SW 1271 (cell line): ENCODE measurements around the gene VEGFB.

Experiments used
- DNase-seq, 2 experiments: peaks; one replicate each; lab custom pipeline; 2025; lab: John Stamatoyannopoulos, UW

The VEGFB gene

DNA sequence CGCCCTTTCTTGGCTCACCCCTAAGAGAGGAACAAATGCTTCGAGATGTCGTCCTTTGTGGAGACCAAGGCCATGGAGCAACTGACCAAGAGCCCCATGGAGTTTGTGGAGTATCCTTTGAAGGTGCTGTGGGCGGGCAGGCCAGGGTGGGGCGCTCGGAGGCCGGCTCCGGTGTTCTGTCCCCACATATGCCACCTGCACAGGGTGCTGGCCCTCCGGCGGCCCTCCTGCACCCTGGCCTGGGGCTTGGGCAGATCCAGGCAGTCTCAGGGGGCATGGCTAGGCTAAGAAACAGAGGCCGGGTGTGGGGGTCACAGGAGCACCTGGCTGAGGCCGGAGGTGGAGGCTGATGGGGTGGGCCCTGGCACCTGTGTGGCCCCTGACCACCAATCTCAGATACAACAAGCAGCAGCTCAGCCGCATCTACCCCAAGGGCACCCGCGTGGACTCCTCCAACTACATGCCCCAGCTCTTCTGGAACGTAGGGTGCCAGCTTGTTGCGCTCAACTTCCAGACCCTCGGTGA lies 27.2 kb downstream of the VEGFB start:
- DNase-seq = no peak

DNA sequence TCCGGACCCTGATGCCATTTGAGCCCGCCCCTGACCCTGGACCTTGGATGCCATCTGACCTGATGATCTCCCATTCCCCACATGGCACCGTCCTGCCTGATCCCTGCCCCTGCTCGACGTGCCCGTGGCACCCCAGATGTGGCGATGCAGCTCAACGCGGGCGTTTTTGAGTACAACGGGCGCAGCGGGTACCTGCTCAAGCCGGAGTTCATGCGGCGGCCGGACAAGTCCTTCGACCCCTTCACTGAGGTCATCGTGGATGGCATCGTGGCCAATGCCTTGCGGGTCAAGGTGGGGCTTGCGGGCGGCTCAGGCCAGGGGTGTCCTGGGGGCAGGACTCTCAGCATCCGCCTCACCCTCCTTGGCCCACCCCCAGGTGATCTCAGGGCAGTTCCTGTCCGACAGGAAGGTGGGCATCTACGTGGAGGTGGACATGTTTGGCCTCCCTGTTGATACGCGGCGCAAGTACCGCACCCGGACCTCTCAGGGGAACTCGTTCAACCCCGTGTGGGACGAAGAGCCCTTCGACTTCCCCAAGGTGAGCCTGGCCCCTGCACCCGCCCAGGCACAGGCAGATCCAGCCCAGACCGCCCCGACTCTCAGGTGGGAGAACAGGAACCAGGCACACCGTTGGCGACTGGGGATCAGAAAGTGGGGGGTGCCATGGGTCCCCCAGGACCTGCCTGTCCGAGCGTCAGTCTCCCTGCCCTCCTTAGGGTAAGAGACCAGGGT lies 28.1 kb downstream of the VEGFB start:
- no peak for DNase-seq

DNA sequence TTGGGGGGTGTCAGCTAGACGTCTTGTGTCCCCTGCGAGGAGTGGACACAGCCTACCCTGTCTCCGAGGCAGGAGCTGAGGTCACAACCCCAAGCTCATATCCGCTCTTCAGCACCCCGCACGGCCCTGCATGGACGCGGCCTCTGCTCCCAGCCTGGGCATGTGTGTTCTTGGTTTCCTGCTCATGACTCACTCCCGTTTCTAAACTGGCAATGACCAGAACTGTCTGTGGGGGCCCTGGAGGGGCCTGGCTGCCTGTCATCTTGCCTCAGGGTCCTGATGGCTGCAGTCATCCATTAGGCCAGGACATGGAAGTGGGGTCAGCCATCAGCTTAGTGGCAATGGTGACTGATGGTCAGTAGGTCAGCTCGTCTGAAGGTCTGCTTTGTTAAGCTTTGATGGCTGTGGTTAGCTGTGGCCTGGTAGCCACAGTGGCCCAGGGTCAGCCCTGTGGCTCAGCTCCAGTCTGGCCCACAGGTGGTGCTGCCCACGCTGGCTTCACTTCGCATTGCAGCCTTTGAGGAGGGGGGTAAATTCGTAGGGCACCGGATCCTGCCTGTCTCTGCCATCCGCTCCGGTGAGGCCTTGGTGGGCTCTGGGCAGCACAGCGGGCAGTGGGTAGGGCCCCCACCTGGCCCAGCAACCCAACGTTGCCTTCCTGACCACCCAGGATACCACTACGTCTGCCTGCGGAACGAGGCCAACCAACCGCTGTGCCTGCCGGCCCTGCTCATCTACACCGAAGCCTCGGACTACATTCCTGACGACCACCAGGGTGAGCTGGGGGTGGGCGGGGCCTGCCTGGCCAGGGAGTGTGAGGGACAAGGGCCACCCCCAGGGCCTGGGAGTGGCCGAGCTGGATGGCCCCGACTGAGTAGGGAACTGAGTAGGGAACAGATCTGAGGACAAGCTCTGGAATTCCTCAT lies 28.9 kb downstream of the VEGFB start:
- DNase-seq = no peak

GRCh38 chr11:64263947-64264317 lies 29.5 kb downstream of the VEGFB start:
- no peak for DNase-seq

DNA sequence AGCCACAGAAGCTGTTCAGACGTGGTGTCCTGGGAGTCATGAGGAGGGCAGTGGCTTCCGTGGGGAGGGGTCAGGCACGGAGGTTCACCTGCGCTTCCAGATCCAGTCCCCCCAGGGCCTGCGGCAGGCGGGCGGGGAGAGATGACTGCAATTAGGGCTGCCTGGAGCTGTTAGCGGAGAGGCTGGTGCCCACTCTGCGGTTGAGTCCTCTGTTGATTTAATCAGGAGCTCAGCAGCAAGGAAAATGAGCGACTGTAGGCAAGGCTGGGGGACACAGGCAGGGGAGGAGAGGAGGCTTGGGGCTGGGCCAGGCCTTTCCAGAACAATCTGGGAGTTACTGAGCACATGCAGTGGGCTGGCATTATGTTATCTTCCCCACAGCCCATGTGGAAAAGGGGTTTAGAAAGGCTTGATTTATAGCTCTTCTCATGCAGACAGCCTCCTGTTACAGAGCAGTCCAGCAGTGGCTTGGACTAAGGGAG lies 30.0 kb downstream of the VEGFB start:
- DNase-seq = no peak

GRCh38 chr11:64265176-64266160 lies 31.1 kb downstream of the VEGFB start:
- no peak for DNase-seq

DNA sequence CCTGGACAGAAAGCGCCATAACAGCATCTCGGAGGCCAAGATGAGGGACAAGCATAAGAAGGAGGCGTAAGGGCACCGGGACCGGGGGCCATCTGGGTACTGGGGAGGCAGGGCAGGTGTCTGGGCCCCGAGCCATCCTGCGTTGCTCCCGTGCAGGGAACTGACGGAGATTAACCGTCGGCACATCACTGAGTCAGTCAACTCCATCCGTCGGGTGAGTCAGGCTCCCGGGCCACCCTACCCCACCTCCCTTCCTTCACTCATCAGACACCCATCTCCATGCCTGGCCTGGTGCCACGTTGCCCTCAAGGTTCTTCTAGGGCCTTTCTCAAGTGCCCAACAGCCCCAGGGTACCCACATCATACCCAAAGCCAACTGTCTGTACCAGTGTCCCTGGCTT lies 32.0 kb downstream of the VEGFB start:
- no peak for DNase-seq

DNA sequence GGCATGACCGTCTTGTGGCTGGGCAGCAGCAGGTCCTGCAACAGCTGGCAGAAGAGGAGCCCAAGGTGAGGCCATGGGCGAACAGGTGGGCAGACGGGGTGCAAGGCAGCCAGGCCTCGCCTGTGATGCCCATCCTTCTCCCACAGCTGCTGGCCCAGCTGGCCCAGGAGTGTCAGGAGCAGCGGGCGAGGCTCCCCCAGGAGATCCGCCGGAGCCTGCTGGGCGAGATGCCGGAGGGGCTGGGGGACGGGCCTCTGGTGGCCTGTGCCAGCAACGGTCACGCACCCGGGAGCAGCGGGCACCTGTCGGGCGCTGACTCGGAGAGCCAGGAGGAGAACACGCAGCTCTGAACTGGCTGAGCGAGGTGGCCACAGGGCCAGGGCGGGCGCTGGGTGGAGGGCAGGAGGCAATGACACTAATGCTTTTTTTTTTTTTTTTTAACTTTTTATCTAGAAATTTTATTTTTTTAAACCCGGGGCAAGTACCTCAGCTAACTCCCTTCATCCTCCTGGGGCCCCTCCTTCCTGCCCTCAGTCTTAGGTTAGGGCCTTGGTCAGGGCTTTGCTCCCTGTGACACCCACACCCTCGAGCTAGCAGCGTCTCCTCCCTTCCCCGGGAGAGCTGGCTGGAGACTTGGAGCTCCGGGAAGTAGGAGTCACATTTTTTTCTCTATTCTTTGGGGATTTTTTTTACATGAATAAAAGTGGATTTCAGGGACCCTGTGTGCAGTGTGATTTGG lies 33.0 kb downstream of the VEGFB start:
- DNase-seq = no peak

DNA sequence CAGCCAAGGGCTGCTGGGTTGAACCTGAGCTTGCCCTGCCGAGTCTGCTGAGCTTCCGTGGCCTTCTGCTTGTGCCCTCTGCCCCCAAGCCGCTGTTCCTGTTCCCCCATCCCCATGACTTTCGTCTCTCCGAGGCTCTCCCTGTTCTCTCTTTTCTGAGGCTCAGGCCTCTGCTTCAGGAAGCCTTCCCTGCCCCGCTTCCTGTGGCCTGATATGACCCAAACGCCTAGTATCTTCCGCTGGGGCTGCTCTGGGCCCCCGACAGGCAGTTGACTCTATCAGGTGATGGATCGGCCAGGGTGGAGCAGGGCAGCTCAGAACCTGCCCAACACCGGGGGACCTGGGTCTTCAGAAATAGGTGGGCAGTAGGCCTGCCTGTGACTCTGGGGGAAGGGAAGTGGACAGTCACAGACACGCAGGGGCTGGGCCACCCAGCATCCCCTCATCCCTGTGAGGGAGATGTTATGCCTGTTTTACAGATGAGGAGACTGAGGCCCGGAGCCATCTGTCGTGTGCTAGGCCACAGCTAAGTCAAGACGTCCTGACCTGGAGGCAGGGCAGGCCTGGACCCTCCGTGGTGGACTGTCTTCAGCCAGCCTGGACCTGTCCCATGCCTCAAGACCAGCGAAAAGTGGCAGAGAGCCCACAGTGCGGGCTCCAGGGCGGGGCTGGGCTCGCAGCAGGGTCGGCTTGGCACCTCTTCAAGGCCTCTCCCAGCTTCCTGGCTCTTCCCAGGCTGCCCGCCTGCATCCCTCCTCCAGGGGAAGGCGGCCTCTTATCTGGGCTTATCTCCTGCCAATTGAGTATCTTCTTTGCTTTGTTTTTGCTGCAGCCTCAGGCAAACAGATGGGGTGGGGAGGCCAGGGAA lies 33.9 kb downstream of the VEGFB start:
- DNase-seq = peak in 1 of 2 experiments; percentile 62

DNA sequence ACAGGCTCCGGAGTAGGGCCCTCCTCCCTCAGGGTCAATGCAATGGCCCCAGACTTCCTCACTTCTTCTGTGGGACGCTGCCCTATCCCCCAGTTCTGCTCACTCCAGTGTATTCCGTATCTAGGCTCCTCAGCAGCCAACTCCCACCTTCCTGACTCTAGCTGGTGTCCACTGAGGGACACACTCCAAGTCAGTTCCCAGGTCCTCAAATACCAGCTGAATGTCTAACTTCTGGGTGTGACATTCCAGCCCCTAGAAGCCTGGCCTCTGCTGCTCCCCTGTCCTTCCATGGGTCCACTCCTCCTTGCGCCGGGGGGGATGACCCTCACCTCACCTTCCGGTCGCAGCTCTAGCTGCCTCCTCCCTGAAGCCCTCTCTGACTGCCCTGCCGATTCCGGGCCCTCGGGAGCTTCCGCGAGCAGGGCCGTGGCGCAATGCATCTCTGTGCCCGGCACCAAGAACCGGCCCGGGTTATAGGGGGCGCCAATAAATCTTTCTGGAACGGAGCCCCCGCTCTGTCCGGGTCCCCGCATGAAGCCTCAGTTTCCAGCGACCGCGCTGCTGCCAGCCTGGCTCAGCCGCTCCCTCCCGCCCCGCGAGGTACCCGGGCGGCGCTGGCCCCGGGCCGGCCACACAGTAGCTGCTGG lies 34.6 kb downstream of the VEGFB start:
- peak; percentile 59 to 62 for DNase-seq

DNA sequence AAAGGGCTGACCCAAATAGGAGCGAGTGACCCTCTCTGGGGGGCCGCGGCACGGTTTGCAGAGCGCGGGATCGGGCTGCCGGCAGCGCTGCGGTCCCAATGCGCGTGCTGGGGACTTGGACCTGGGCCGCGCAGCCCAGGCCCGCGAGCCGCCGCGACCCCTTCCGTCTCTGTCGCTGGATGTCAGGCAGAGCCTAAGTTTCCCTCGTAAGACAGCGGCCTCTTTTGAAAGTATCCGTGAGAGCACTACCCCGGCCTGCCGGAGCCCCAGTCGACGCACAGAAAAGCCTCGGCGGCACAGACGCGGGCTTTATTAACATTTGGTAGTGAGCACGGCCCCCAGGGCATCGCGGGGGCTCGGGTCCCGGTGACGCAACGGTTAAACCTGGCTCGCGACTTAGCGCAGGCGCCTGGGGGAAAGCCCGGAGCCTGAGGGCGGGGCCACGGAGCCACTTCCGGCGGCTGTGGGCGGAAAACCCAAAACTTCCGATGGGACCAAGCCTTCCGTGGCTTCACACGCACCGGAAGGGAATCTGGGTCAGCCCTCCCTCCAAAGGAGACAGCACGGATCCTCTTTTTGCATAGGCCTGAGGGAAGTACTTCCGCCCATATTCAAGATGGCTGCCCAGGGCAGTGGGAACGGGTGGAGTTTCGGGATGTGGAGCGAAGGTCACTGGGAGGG lies 35.3 kb downstream of the VEGFB start:
- DNase-seq = peak; percentile 98 to 99

DNA sequence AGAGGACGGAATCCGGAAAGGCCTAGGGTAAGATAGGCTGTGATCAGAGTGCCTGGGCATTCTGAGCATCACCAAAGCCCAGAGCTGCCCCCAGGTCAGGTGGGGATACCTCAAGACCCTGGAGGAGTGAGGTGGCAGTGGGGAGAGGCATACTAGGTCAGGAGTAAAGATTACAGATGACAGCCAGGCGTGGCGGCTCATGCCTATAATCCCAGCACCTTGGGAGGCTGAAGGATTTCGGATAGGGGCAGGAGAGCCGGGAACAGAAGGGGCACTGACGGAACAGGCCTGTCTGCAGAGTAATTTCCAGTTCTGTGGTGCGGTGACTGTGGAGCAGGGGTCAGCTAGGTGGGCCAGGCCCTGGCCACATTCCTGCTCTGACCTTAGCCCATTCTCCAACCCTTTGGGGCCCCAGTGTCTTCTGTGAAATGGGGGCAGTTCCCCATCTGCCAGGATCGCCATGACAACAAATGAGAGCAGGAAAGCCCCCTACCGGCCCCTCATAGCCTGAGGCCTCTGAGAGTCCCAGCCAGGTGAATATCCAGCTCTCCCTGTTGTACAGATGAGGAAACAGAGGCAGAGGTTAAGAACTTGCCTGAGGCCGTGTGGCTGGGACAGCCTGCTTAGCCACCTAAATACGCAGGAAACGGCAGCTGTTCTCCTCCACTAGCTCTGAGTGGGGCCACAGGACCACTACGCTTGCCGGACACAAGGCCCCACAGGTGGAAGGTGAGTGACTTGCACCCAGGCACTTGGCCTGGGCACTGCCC lies 40.8 kb downstream of the VEGFB start:
- no peak for DNase-seq

- no peak for DNase-seq
Measured at GRCh38 chr11:64275841-64276240, 41.5 kb downstream of the VEGFB start.

DNA sequence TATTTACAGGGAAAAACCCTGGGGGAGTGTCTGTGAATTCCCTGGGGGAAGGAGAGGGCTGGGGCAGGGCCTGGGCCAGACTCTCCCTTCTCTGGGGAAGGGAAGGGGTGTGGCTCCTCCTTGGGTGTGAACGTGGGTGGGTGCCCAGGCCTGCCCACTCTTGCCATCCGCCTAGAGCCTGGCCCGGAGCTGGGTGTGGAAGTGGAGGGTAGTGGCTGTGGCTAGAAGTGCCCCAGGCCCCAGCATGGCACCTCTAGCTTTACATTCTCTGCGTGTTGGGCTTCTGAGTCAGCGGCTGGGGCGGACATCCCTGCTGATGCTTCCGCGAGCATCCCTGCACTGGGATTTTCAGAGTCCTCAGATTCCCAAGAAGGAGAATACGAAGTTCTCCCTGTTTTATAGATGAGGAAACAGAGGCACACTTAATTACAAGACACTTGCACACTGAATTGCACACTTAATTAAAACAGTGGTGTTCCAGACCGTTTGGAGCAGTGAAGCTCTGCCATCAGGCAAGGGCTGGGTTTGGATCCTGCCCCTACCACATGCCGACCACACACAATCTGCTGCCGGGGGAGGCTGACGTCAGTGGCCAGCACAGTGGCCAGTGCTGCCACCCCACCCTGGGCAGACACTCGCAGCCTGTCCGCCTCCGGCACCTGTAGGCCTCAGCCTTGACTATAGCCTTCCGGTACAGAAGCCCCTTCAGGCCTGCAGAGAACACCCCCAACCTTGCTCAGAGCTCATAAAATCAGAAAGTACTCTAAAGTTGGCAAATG lies 42.5 kb downstream of the VEGFB start:
- DNase-seq = no peak

- no peak for DNase-seq
Measured at GRCh38 chr11:64278576-64279190, 44.3 kb downstream of the VEGFB start.

GRCh38 chr11:64281957-64282770 lies 47.8 kb downstream of the VEGFB start:
- DNase-seq = no peak
